HepG2 (cell line): Measurements from ENCODE around the gene LRRC15. TPM values are rescaled to one million over a fixed set of nuclear protein-coding genes. Genes with fewer than 3 reads are reported as not detected.

Source experiments
- ARID5B ChIP-seq: IDR thresholded peaks from 2 replicates; pipeline ENCODE4 v1.4.0; 2020; ENCODE audit warnings: mild to moderate bottlenecking, missing genetic modification reagents
- ATM ChIP-seq: fragments of 450-650 bp; IDR thresholded peaks from 2 replicates; pipeline ENCODE4 v1.7.1; 2017; ENCODE audit warnings: mild to moderate bottlenecking, borderline replicate concordance
- GPBP1L1 ChIP-seq: sonication (generic); formaldehyde crosslinking; IDR thresholded peaks from 2 replicates; pipeline ENCODE4 v1.5.0; 2020; ENCODE audit warnings: mild to moderate bottlenecking, missing genetic modification reagents
- KLF11 ChIP-seq: IDR thresholded peaks from 2 replicates; pipeline ENCODE4 v1.6.1; 2016; ENCODE audit warnings: missing compliant biosample characterization
- MBNL3 ChIP-seq: fragments of 250-450 bp; sonication (Bioruptor Pico); conservative IDR thresholded peaks from 2 replicates; pipeline ENCODE4 v1.8.0; 2022; ENCODE audit warnings: mild to moderate bottlenecking, inconsistent platforms
- MEIS2 ChIP-seq: sonication (generic); formaldehyde crosslinking; IDR thresholded peaks from 2 replicates; pipeline ENCODE4 v1.9.0; 2021; ENCODE audit warnings: mild to moderate bottlenecking, missing genetic modification reagents
- NCOA1 ChIP-seq: sonication (generic); formaldehyde crosslinking; IDR thresholded peaks from 2 replicates; pipeline ENCODE4 v1.9.0; 2021; ENCODE audit warnings: missing genetic modification reagents
- NR2F6 ChIP-seq, 2 experiments: IDR thresholded peaks; 2 replicates each; pipeline ENCODE4 v1.6.1; 2016; ENCODE audit warnings: antibody characterized with exemption in 1 of 2, mild to moderate bottlenecking in 1 of 2
- PAF1 ChIP-seq: IDR thresholded peaks from 2 replicates; pipeline ENCODE4 v1.6.1; 2016; ENCODE audit warnings: missing genetic modification reagents, missing compliant biosample characterization
- RAD51 ChIP-seq: fragments of 450-650 bp; IDR thresholded peaks from 2 replicates; pipeline ENCODE4 v1.6.1; 2016; ENCODE audit warnings: borderline replicate concordance
- RNF219 ChIP-seq: sonication (generic); formaldehyde crosslinking; IDR thresholded peaks from 2 replicates; pipeline ENCODE4 v1.5.0; 2020; ENCODE audit warnings: mild to moderate bottlenecking, missing genetic modification reagents
- TEAD2 ChIP-seq: sonication (generic); formaldehyde crosslinking; IDR thresholded peaks from 2 replicates; pipeline ENCODE4 v1.9.0; 2021; ENCODE audit warnings: missing genetic modification reagents
- ZBTB46 ChIP-seq: sonication (generic); formaldehyde crosslinking; IDR thresholded peaks from 2 replicates; pipeline ENCODE4 v1.4.0; 2020; ENCODE audit warnings: mild to moderate bottlenecking, missing genetic modification reagents, borderline replicate concordance
- ZFP36L1 ChIP-seq: sonication (generic); formaldehyde crosslinking; IDR thresholded peaks from 2 replicates; pipeline ENCODE4 v1.8.0; 2022; ENCODE audit warnings: mild to moderate bottlenecking, missing genetic modification reagents, moderate library complexity
- ZNF501 ChIP-seq: sonication (generic); formaldehyde crosslinking; IDR thresholded peaks from 2 replicates; pipeline ENCODE4 v1.5.1; 2020; ENCODE audit warnings: mild to moderate bottlenecking, moderate library complexity, missing genetic modification reagents
- ZNF678 ChIP-seq: sonication (generic); formaldehyde crosslinking; IDR thresholded peaks from 2 replicates; pipeline ENCODE4 v1.4.0; 2020; ENCODE audit warnings: mild to moderate bottlenecking, missing genetic modification reagents
- ZNF713 ChIP-seq: sonication (generic); formaldehyde crosslinking; IDR thresholded peaks from 2 replicates; pipeline ENCODE4 v1.4.0; 2020; ENCODE audit warnings: mild to moderate bottlenecking, missing genetic modification reagents
- ZNF790 ChIP-seq: sonication (generic); formaldehyde crosslinking; IDR thresholded peaks from 2 replicates; pipeline ENCODE4 v1.8.0; 2022; ENCODE audit warnings: missing genetic modification reagents, mild to moderate bottlenecking, borderline replicate concordance
- polyA plus RNA-seq, 8 experiments: library from polyadenylated mRNA; depleted of rRNA in 3 of 8; stranded (reverse) in 7 of 8; unstranded in 1 of 8; fragments of >200 nt; fragmentation: Illumina TruSeq in 4 of 8; extraction: Trizol in 4 of 8; gene quantifications; 2 replicates each; pipeline versions ENCODE4 v1.2.1 to v1.2.3, GENCODE V29; 2011 to 2016; ENCODE audit warnings: low read depth in 4 of 8, missing spikeins in 1 of 8, mixed read lengths in 1 of 8; ENCODE audit not compliant: insufficient read depth in 1 of 8
- total RNA-seq, 5 experiments: library from RNA; depleted of rRNA; stranded (reverse); fragments of >200 nt; fragmentation: Illumina TruSeq; extraction: Trizol; gene quantifications; 2 replicates each; pipeline ENCODE4 v1.2.3, GENCODE V29; 2016; ENCODE audit warnings: low read depth in 1 of 5
- TF ChIP-seq, protein P1 (sequence below): IDR thresholded peaks from 2 replicates; pipeline ENCODE4 v1.6.1; 2018; ENCODE audit warnings: missing genetic modification reagents, mild to moderate bottlenecking, missing compliant biosample characterization

The LRRC15 gene
- total and polyA plus RNA-seq, 2 of the 13 experiments (the other 11 are each of a cell fraction or from before 2014, with no cell fraction given): not detected

GRCh38 chr3:194315088-194315964 is 54.2 kb downstream of the LRRC15 start (continued):
- TF ChIP-seq, protein P1, sequence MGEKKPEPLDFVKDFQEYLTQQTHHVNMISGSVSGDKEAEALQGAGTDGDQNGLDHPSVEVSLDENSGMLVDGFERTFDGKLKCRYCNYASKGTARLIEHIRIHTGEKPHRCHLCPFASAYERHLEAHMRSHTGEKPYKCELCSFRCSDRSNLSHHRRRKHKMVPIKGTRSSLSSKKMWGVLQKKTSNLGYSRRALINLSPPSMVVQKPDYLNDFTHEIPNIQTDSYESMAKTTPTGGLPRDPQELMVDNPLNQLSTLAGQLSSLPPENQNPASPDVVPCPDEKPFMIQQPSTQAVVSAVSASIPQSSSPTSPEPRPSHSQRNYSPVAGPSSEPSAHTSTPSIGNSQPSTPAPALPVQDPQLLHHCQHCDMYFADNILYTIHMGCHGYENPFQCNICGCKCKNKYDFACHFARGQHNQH (CRISPR knock-in tag): peak; percentile 49; the same call in 1 of the 2 replicates
- TF ChIP-seq ZNF678 (CRISPR knock-in tag) (no peak), ZNF790 (CRISPR knock-in tag) (no peak), ZFP36L1 (CRISPR knock-in tag) (no peak), MBNL3 (CRISPR knock-in tag) (no peak), ZNF501 (peak; percentile 63; the same call in 1 of the 2 replicates), MEIS2 (CRISPR knock-in tag) (peak; percentile 39), NR2F6 (IDR thresholded peaks at IDR 0.05) (no peak), NR2F6 (CRISPR knock-in tag; IDR thresholded peaks at IDR 0.05) (no peak), NCOA1 (CRISPR knock-in tag) (no peak), ZBTB46 (CRISPR knock-in tag) (no peak), RAD51 (no peak), TEAD2 (CRISPR knock-in tag) (no peak), ZNF713 (CRISPR knock-in tag) (peak; percentile 58; the same call in 1 of the 2 replicates), ARID5B (CRISPR knock-in tag) (peak; percentile 48; the same call in 1 of the 2 replicates), GPBP1L1 (CRISPR knock-in tag) (no peak), KLF11 (CRISPR knock-in tag) (no peak), PAF1 (no peak), ATM (no peak), RNF219 (CRISPR knock-in tag) (no peak)
